Measurements from ENCODE around the gene ARHGEF7. TPM values are rescaled to one million over a fixed set of nuclear protein-coding genes. Genes with fewer than 3 reads are reported as not detected.

Gene ARHGEF7
- total RNA-seq, 1 experiment from 2014 or later = 14.7 TPM

- no peak for DNase-seq (ENCODE audit: low read depth)
Measured at GRCh38 chr13:111298214-111298975, 183.3 kb downstream of the ARHGEF7 start.

- no peak for DNase-seq (ENCODE audit: low read depth)
Measured at GRCh38 chr13:111302045-111302726, 187.1 kb downstream of the ARHGEF7 start.

- DNase-seq (ENCODE audit: low read depth) = no peak
Measured at GRCh38 chr13:111303559-111303958, 188.4 kb downstream of the ARHGEF7 start.

- DNase-seq (ENCODE audit: low read depth) = no peak
Measured at GRCh38 chr13:111304041-111304544, 189.0 kb downstream of the ARHGEF7 start.

GRCh38 chr13:111304603-111305289 is 189.6 kb downstream of the ARHGEF7 start:
- DNase-seq (ENCODE audit: low read depth) = no peak

GRCh38 chr13:111312944-111313590 is 198.0 kb downstream of the ARHGEF7 start:
- DNase-seq (ENCODE audit: low read depth) = no peak

- no peak for DNase-seq (ENCODE audit: low read depth)
Measured at GRCh38 chr13:111313911-111314425, 198.9 kb downstream of the ARHGEF7 start.

GRCh38 chr13:111314852-111315251 is 199.7 kb downstream of the ARHGEF7 start:
- DNase-seq (ENCODE audit: low read depth) = no peak

GRCh38 chr13:111315347-111315995 is 200.4 kb downstream of the ARHGEF7 start:
- DNase-seq (ENCODE audit: low read depth) = no peak

- DNase-seq (ENCODE audit: low read depth) = no peak
Measured at GRCh38 chr13:111316161-111316730, 201.1 kb downstream of the ARHGEF7 start.

- no peak for DNase-seq (ENCODE audit: low read depth)
Measured at GRCh38 chr13:111317042-111317550, 202.0 kb downstream of the ARHGEF7 start.

GRCh38 chr13:111317571-111318345 is 202.6 kb downstream of the ARHGEF7 start:
- no peak for DNase-seq (ENCODE audit: low read depth)

- DNase-seq (ENCODE audit: low read depth) = no peak
Measured at GRCh38 chr13:111318386-111318785, 203.3 kb downstream of the ARHGEF7 start.

- no peak for DNase-seq (ENCODE audit: low read depth)
Measured at GRCh38 chr13:111319521-111319920, 204.4 kb downstream of the ARHGEF7 start.

- DNase-seq (ENCODE audit: low read depth) = no peak
Measured at GRCh38 chr13:111319998-111320911, 205.1 kb downstream of the ARHGEF7 start, which contains the start of gene TEX29. TEX29 (plus strand) TSS chr13:111320642; CDS start chr13:111320891, 249 bp downstream.

- no peak for DNase-seq (ENCODE audit: low read depth)
Measured at GRCh38 chr13:111322001-111322915, 207.1 kb downstream of the ARHGEF7 start.

GRCh38 chr13:111322916-111323331 is 207.8 kb downstream of the ARHGEF7 start:
- DNase-seq (ENCODE audit: low read depth) = no peak
